Coronary artery (tissue), 2 donors: ENCODE results near the gene MAP4K2.

Experiments
- DNase-seq: peaks from one replicate; pipeline ENCODE4 v3.0.0-alpha.2; 2017; ENCODE audit warnings: low spot score
- H3K27ac ChIP-seq, 2 donors: fragments of 200-600 bp; sonication (generic); one replicate each; pipeline ENCODE4 v1.5.1; 2016 to 2019
- H3K4me3 ChIP-seq: fragments of 200-600 bp; sonication (generic); 2 replicates; pipeline ENCODE4 v1.5.1; 2016; ENCODE audit warnings: mild to moderate bottlenecking, moderate library complexity
- TF ChIP-seq, protein P1 (sequence below): fragments of 200-600 bp; sonication (generic); IDR thresholded peaks from one replicate; pipeline ENCODE4 v1.5.1; 2019; ENCODE audit warnings: antibody characterized with exemption

Gene MAP4K2

DNA sequence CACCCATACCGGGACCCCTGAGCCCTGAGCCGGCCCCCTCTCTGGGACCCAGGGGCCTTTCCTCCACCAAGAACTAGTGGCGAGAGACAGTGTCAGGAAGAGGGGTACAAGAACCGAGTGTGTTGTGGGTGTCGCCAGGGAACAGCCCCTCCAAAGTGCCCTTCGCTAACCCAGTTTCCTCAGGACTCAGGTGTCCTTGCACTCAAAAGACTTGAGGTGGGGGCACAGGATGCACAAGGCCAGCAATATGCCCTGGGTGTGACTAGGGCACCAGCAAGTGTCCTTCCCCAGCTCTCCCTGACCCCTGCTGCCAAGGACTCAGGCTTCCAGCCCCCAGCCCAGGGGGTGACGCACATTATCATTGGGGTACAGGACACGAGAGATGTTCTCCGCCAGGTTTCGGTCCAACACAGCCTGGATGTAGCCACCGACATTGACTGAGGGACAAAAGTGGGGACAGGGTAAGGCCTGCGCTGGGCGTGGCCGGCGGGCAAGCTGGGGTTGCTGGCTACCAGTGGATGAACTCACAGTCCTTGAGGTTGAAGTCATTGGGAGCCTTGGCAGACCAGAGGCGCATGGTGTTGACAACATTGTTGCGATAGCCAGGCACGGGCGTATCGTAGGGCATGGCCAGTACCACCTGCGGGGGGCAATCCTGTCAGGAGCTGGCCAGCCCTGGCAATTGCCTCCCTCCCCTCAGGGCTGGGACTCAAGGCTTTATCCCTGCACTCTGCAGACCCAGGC, 47.9 kb downstream of the MAP4K2 start:
- no peak overlapping the region for H3K4me3 ChIP-seq
- no peak overlapping the region for H3K27ac ChIP-seq
- DNase-seq = no peak
- TF ChIP-seq, protein P1, sequence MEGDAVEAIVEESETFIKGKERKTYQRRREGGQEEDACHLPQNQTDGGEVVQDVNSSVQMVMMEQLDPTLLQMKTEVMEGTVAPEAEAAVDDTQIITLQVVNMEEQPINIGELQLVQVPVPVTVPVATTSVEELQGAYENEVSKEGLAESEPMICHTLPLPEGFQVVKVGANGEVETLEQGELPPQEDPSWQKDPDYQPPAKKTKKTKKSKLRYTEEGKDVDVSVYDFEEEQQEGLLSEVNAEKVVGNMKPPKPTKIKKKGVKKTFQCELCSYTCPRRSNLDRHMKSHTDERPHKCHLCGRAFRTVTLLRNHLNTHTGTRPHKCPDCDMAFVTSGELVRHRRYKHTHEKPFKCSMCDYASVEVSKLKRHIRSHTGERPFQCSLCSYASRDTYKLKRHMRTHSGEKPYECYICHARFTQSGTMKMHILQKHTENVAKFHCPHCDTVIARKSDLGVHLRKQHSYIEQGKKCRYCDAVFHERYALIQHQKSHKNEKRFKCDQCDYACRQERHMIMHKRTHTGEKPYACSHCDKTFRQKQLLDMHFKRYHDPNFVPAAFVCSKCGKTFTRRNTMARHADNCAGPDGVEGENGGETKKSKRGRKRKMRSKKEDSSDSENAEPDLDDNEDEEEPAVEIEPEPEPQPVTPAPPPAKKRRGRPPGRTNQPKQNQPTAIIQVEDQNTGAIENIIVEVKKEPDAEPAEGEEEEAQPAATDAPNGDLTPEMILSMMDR = no peak

DNA sequence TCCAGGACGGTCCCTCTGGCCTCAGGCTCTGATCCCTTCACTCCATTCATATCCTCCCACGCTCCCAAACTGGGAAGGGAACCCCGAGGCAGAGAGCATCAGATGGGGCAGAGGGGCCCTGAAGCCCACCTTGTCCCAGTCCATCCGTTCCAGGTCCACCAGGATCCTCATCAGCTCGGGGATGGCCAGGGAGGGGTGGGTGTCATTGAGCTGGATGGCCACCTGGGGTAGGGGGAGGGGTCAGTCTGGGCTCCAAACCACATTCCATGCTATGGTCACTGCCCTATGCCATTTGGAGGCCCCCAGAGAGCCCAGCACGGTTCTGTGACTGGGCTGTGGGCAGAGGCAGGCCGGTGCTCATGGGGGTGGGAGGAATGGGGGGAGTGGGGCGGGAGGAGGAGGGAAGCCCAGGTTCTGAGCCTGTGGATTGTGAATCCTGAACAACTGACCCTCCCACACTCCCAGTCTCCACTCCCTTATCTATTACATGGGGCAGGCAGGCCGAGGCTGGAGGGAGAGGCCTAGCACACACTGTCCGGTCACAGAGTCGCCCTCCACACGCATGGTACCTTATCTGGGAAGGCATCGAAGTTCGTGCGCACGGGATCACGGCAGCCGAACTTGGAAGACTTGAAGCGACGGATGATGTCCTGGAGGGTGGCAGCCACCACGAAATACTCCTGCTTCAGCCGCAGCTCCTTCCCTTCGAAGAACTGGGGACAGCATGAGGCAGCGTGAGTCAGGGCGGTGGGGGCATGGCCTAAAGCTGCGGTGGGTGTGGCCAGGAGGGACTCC, 48.7 kb downstream of the MAP4K2 start:
- DNase-seq = no peak
- Histone ChIP-seq H3K4me3 (no peak overlapping the region), H3K27ac (no peak overlapping the region)
- TF ChIP-seq, protein P1 = no peak

GRCh38 chr11:64753380-64754123, 49.5 kb downstream of the MAP4K2 start:
- DNase-seq = no peak
- Histone ChIP-seq H3K4me3 (no peak overlapping the region), H3K27ac (no peak overlapping the region)
- TF ChIP-seq, protein P1 = no peak

DNA sequence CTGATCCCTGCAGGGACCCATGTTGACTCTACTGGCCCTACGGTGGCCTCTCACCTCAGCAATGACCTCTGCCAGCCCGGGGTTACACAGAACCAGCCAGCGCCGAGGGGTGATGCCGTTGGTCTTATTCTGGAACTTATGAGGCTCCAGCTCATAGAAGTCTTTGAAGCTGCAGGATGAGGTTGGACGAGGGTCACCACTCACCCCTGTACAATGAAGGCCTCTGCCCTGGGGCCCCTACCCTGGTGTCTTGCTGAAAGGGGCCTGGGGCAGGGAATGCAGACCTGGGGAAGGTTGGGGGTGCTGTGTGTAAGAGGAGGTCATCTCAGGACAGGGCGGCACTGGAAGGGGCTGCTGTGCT, 50.0 kb downstream of the MAP4K2 start:
- TF ChIP-seq, protein P1 = no peak
- H3K27ac ChIP-seq = no peak overlapping the region
- H3K4me3 ChIP-seq = no peak overlapping the region
- no peak for DNase-seq

GRCh38 chr11:64752175-64752970, 50.6 kb downstream of the MAP4K2 start:
- no peak overlapping the region for H3K27ac ChIP-seq
- DNase-seq = peak; percentile 69
- H3K4me3 ChIP-seq = no peak overlapping the region
- TF ChIP-seq, protein P1 = no peak

GRCh38 chr11:64751580-64751979, 51.4 kb downstream of the MAP4K2 start:
- TF ChIP-seq, protein P1 = no peak
- DNase-seq = no peak
- Histone ChIP-seq H3K27ac (no peak overlapping the region), H3K4me3 (no peak overlapping the region)
